Peyer's patch (tissue), 4 donors: Measurements from ENCODE around the gene PSAP. TPM values are rescaled to one million over a fixed set of nuclear protein-coding genes. Genes with fewer than 3 reads are reported as not detected.

ENCODE experiments used
- DNase-seq, 3 donors: peaks; one replicate each; pipeline ENCODE4 v3.0.0-alpha.2; 2017 to 2019
- H3K27ac ChIP-seq, 4 donors: fragments of 200-600 bp; sonication (generic); one replicate each; pipeline ENCODE4 v1.5.1; 2016 to 2019
- H3K27me3 ChIP-seq, 2 donors: fragments of 200-600 bp; sonication (generic); one replicate each; pipeline ENCODE4 v1.5.1; 2019
- H3K36me3 ChIP-seq, 3 donors: fragments of 200-600 bp; sonication (generic); one replicate each; pipeline ENCODE4 v1.5.1; 2016 to 2019
- H3K4me1 ChIP-seq, 4 donors: fragments of 200-600 bp; sonication (generic); one replicate each; pipeline ENCODE4 v1.5.1; 2016 to 2019
- H3K4me3 ChIP-seq, 4 donors: fragments of 200-600 bp; sonication (generic); 1 replicate in 3 of 4; 2 replicates in 1 of 4; pipeline ENCODE4 v1.5.1; 2016 to 2019; ENCODE audit warnings: mild to moderate bottlenecking in 1 of 4
- H3K9me3 ChIP-seq, 4 donors: fragments of 200-600 bp; sonication (generic); one replicate each; pipeline ENCODE4 v1.5.1; 2016 to 2019; ENCODE audit warnings: mild to moderate bottlenecking in 1 of 4
- CTCF ChIP-seq, 6 experiments: fragments of 450-650 bp in 4 of 6; fragments of 200-600 bp in 2 of 6; sonication (generic) in 1 of 6; IDR thresholded peaks; one replicate each; pipeline ENCODE4 v1.5.1; 2017 to 2019; ENCODE audit warnings: antibody characterized with exemption in 6 of 6, mild to moderate bottlenecking in 3 of 6, moderate library complexity in 1 of 6
- POLR2A ChIP-seq, 2 donors: fragments of 450-650 bp; IDR thresholded peaks; one replicate each; pipeline ENCODE4 v1.5.1; 2017; ENCODE audit warnings: antibody characterized with exemption in 2 of 2, mild to moderate bottlenecking in 2 of 2, moderate library complexity in 2 of 2
- total RNA-seq, 4 donors: library from RNA; depleted of rRNA; stranded (reverse); fragments of >200 nt; gene quantifications; one replicate each; pipeline ENCODE4 v1.1.0, GENCODE V29; 2016

PSAP gene
- total RNA-seq, 4 donors from 2014 or later: 193 to 647 (median 491) TPM

- peaks cover 0 to 21% (median 5%) of the 10 kb centered on the region in 4 donors for H3K4me1 ChIP-seq
- no peak for DNase-seq
- H3K4me3 ChIP-seq: no peak overlapping the region
- no peak overlapping the region for H3K27ac ChIP-seq
- H3K9me3 ChIP-seq: no peaks in the 10 kb centered on the region
- H3K27me3 ChIP-seq: no peaks in the 10 kb centered on the region
- TF ChIP-seq CTCF (IDR thresholded peaks at IDR 0.05) (no peak), POLR2A (IDR thresholded peaks at IDR 0.05) (no peak)
- H3K36me3 ChIP-seq: no peaks in the 10 kb centered on the region
Observed at GRCh38 chr10:71891437-71891836, 40.4 kb upstream of the PSAP start.

- DNase-seq: no peak
- no peak for TF ChIP-seq POLR2A (IDR thresholded peaks at IDR 0.05)
- no peak for TF ChIP-seq CTCF (IDR thresholded peaks at IDR 0.05)
Observed at GRCh38 chr10:71889388-71889987, 38.4 kb upstream of the PSAP start.

GRCh38 chr10:71888623-71889387, 37.8 kb upstream of the PSAP start:
- DNase-seq: peak; percentile 66 to 92 (median 88)
- Histone ChIP-seq H3K4me3 (peak overlapping the region; percentile 15 to 45 (median 28)), H3K4me1 (peaks cover 0 to 21% (median 5%) of the 10 kb centered on the region in 4 donors)

More at GRCh38 chr10:71889388-71889987, 38.4 kb upstream of the PSAP start:
- Histone ChIP-seq H3K27ac (peak overlapping the region; percentile 60 to 75 (median 72)), H3K4me3 (peak overlapping the region in 3 of 4 donors; percentile 15 to 45 (median 24)), H3K9me3 (no peaks in the 10 kb centered on the region), H3K36me3 (no peaks in the 10 kb centered on the region), H3K4me1 (peaks cover 0 to 21% (median 5%) of the 10 kb centered on the region in 4 donors), H3K27me3 (no peaks in the 10 kb centered on the region)

GRCh38 chr10:71888248-71888622, 37.2 kb upstream of the PSAP start:
- TF ChIP-seq CTCF (IDR thresholded peaks at IDR 0.05): no peak
- TF ChIP-seq POLR2A (IDR thresholded peaks at IDR 0.05): no peak
- Histone ChIP-seq H3K9me3 (no peaks in the 10 kb centered on the region), H3K4me3 (peak overlapping the region in 3 of 4 donors; percentile 24 to 45 (median 33)), H3K4me1 (peaks cover 0 to 21% (median 5%) of the 10 kb centered on the region in 4 donors), H3K27me3 (no peaks in the 10 kb centered on the region), H3K27ac (peak overlapping the region; percentile 60 to 75 (median 72)), H3K36me3 (no peaks in the 10 kb centered on the region)
- no peak for DNase-seq

More at GRCh38 chr10:71888623-71889387, 37.8 kb upstream of the PSAP start:
- Histone ChIP-seq H3K27me3 (no peaks in the 10 kb centered on the region), H3K27ac (peak overlapping the region; percentile 60 to 75 (median 72)), H3K9me3 (no peaks in the 10 kb centered on the region), H3K36me3 (no peaks in the 10 kb centered on the region)
- peak in 1 of 6 experiments; percentile 5 for TF ChIP-seq CTCF (IDR thresholded peaks at IDR 0.05)
- no peak for TF ChIP-seq POLR2A (IDR thresholded peaks at IDR 0.05)

- DNase-seq: no peak
- Histone ChIP-seq H3K4me3 (no peak overlapping the region), H3K36me3 (no peaks in the 10 kb centered on the region), H3K27ac (peak overlapping the region in 1 of 4 donors; percentile 73), H3K4me1 (peaks cover 0 to 21% (median 5%) of the 10 kb centered on the region in 4 donors), H3K27me3 (no peaks in the 10 kb centered on the region), H3K9me3 (no peaks in the 10 kb centered on the region)
- no peak for TF ChIP-seq POLR2A (IDR thresholded peaks at IDR 0.05)
- TF ChIP-seq CTCF (IDR thresholded peaks at IDR 0.05): no peak
Observed at GRCh38 chr10:71887743-71888142, 36.7 kb upstream of the PSAP start.
